ENCODE data around the gene PLEK2. TPM values are rescaled to one million over a fixed set of nuclear protein-coding genes. Genes with fewer than 3 reads are reported as not detected.
A peak's percentile ranks its signal among the peaks of the same experiment; 100 is the strongest.
"Not testable (repeated sequence)": the region's sequence is repeated elsewhere in the genome, so short reads cannot be mapped to it uniquely, and the experiment has no call there.

PLEK2 gene
- 1 to 10 TPM; 1.5 to 6.8 TPM for total RNA-seq

GRCh38 chr14:67411820-67412421 is at the start of gene PLEK2:
TSS of gene PLEK2 (minus strand) at chr14:67412165. CDS start at chr14:67412059, 106 bp downstream.
- ATAC-seq (replicated peaks) = peak; percentile 70
- H3K9me3 Mint-ChIP-seq = no peaks in the 10 kb centered on the region
- no peak within 1 kb of the TSS for H3K27ac Mint-ChIP-seq
- peak within 1 kb of the TSS; percentile 78 for H3K4me3 Mint-ChIP-seq
- no peaks in the 10 kb centered on the region for H3K36me3 Mint-ChIP-seq (ENCODE audit: low read depth)
- peaks cover 5% of the 10 kb centered on the region for H3K4me1 Mint-ChIP-seq
- H3K27me3 Mint-ChIP-seq = no peaks in the 10 kb centered on the region

GRCh38 chr14:67461341-67461985 is 49.5 kb upstream of the PLEK2 start:
- no peaks in the 10 kb centered on the region for H3K36me3 Mint-ChIP-seq (ENCODE audit: low read depth)
- peak; percentile 40 for ATAC-seq (replicated peaks)
- H3K4me1 Mint-ChIP-seq = peaks cover 9% of the 10 kb centered on the region
- H3K27me3 Mint-ChIP-seq = no peaks in the 10 kb centered on the region
- no peaks in the 10 kb centered on the region for H3K9me3 Mint-ChIP-seq
- no peak overlapping the region for H3K4me3 Mint-ChIP-seq
- H3K27ac Mint-ChIP-seq = peak overlapping the region; percentile 23

GRCh38 chr14:67459336-67459735 is 47.4 kb upstream of the PLEK2 start:
- H3K27me3 Mint-ChIP-seq = peaks cover 7% of the 10 kb centered on the region
- no peak overlapping the region for H3K4me3 Mint-ChIP-seq
- H3K27ac Mint-ChIP-seq = no peak overlapping the region
- H3K4me1 Mint-ChIP-seq = peaks cover 2% of the 10 kb centered on the region
- no peak for ATAC-seq (replicated peaks)
- no peaks in the 10 kb centered on the region for H3K36me3 Mint-ChIP-seq (ENCODE audit: low read depth)
- H3K9me3 Mint-ChIP-seq = no peaks in the 10 kb centered on the region

GRCh38 chr14:67457782-67458181 is 45.8 kb upstream of the PLEK2 start:
- H3K9me3 Mint-ChIP-seq = no peaks in the 10 kb centered on the region
- no peak overlapping the region for H3K4me3 Mint-ChIP-seq
- no peak for ATAC-seq (replicated peaks)
- H3K4me1 Mint-ChIP-seq = no peaks in the 10 kb centered on the region
- no peak overlapping the region for H3K27ac Mint-ChIP-seq
- H3K27me3 Mint-ChIP-seq = peaks cover 7% of the 10 kb centered on the region
- H3K36me3 Mint-ChIP-seq (ENCODE audit: low read depth) = no peaks in the 10 kb centered on the region

DNA sequence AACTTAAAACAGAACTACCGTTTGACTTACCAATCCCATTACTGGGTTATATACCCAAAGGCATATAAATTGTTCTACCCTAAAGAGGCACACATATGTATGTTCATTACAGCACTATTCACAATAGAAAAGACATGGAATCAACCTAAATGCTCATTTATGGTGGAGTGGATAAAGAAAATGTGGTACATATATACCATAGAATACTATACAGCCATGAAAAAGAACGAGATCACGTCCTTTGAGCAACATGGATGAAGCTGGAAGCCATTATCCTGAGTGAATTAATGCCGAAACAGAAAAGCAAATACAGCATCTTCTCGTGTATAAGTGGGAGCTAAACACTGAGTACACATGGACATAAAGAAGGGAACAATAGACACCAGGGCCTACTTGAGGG is 44.8 kb upstream of the PLEK2 start:
- H3K27me3 Mint-ChIP-seq = peaks cover 10% of the 10 kb centered on the region
- no peak overlapping the region for H3K27ac Mint-ChIP-seq
- no peak for ATAC-seq (replicated peaks)
- H3K4me3 Mint-ChIP-seq = no peak overlapping the region
- no peaks in the 10 kb centered on the region for H3K36me3 Mint-ChIP-seq (ENCODE audit: low read depth)
- H3K4me1 Mint-ChIP-seq = no peaks in the 10 kb centered on the region
- no peaks in the 10 kb centered on the region for H3K9me3 Mint-ChIP-seq

- H3K27me3 Mint-ChIP-seq = peaks cover 14% of the 10 kb centered on the region
- no peak overlapping the region for H3K4me3 Mint-ChIP-seq
- H3K36me3 Mint-ChIP-seq (ENCODE audit: low read depth) = no peaks in the 10 kb centered on the region
- no peak overlapping the region for H3K27ac Mint-ChIP-seq
- no peak for ATAC-seq (replicated peaks)
- no peaks in the 10 kb centered on the region for H3K4me1 Mint-ChIP-seq
- H3K9me3 Mint-ChIP-seq = no peaks in the 10 kb centered on the region
Observed at GRCh38 chr14:67453575-67454300, 41.8 kb upstream of the PLEK2 start.

GRCh38 chr14:67451667-67452066 is 39.7 kb upstream of the PLEK2 start:
- H3K36me3 Mint-ChIP-seq (ENCODE audit: low read depth); H3K9me3 Mint-ChIP-seq; H3K27ac Mint-ChIP-seq; H3K4me1 Mint-ChIP-seq; ATAC-seq (replicated peaks); H3K4me3 Mint-ChIP-seq: not testable (repeated sequence)
- peaks cover 14% of the 10 kb centered on the region for H3K27me3 Mint-ChIP-seq

GRCh38 chr14:67449096-67449495 is 37.1 kb upstream of the PLEK2 start:
- ATAC-seq (replicated peaks) = no peak
- H3K36me3 Mint-ChIP-seq (ENCODE audit: low read depth) = no peaks in the 10 kb centered on the region
- no peak overlapping the region for H3K4me3 Mint-ChIP-seq

DNA sequence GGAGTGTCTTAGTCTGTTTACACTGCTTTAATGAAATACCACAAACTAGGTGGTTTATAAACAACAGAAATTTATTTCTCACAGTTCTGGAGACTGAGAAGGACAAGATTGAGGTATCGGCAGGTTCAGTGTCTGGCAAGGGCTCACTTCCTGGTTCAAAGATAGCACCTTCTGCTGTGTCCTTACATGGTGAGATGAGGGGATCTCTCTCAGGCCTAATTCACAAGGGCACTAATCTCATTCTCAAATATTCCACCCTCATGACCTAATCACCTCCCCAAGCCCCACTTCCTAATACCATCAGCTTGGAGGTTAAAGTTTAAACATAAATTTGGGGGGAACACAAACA is 35.0 kb upstream of the PLEK2 start:
- Mint-ChIP-seq H3K9me3 (no peaks in the 10 kb centered on the region), H3K4me1 (no peaks in the 10 kb centered on the region), H3K27me3 (peaks cover 12% of the 10 kb centered on the region), H3K4me3 (no peak overlapping the region), H3K36me3 (ENCODE audit: low read depth) (no peaks in the 10 kb centered on the region), H3K27ac (no peak overlapping the region)
- ATAC-seq (replicated peaks) = no peak

More at GRCh38 chr14:67449096-67449495, 37.1 kb upstream of the PLEK2 start:
- Mint-ChIP-seq H3K27ac (no peak overlapping the region), H3K27me3 (peaks cover 11% of the 10 kb centered on the region), H3K4me1 (no peaks in the 10 kb centered on the region), H3K9me3 (no peaks in the 10 kb centered on the region)

DNA sequence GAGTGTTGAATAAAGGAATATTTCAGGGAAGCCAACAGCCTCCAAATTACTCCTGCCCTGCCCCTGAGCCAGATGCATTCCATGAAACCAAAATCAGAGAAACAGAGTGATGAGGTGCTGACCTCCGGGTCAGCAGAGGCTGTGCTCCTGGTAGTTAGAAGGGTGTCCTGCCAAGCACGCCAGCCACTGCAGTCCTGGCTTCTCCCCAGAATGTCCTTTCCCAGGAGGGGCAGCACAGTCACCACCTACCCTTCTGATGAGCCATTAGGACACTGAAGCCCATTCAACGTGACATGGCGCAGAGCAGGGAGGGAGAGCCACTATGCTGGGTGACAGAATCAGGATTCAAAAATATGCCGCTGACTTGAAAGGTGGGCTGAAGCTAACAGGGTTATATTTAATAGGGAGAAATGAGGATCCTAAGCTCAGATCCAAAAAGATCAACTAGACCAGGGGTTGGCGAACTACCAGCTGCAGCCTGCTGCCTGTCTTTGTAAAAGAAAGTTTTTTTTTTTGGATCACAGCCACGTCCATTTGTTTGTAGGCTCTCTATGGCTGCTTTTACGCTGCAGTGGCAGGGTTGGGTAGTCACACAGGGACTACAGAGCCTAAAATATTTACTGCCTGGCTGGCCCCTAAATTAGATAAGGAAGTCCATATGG is 34.5 kb upstream of the PLEK2 start:
- Mint-ChIP-seq H3K36me3 (ENCODE audit: low read depth) (no peaks in the 10 kb centered on the region), H3K27ac (no peak overlapping the region), H3K9me3 (no peaks in the 10 kb centered on the region), H3K4me1 (no peaks in the 10 kb centered on the region), H3K4me3 (no peak overlapping the region), H3K27me3 (peaks cover 9% of the 10 kb centered on the region)
- ATAC-seq (replicated peaks) = no peak

- ATAC-seq (replicated peaks) = no peak
- Mint-ChIP-seq H3K27ac (no peak overlapping the region), H3K4me3 (no peak overlapping the region), H3K9me3 (no peaks in the 10 kb centered on the region), H3K4me1 (no peaks in the 10 kb centered on the region), H3K27me3 (peaks cover 8% of the 10 kb centered on the region), H3K36me3 (ENCODE audit: low read depth) (no peaks in the 10 kb centered on the region)
Observed at GRCh38 chr14:67444395-67444794, 32.4 kb upstream of the PLEK2 start.

- ATAC-seq (replicated peaks) = no peak
- Mint-ChIP-seq H3K36me3 (ENCODE audit: low read depth) (no peaks in the 10 kb centered on the region), H3K27me3 (peaks cover 10% of the 10 kb centered on the region), H3K4me1 (no peaks in the 10 kb centered on the region), H3K4me3 (no peak overlapping the region), H3K27ac (no peak overlapping the region), H3K9me3 (no peaks in the 10 kb centered on the region)
Observed at GRCh38 chr14:67442139-67442906, 30.4 kb upstream of the PLEK2 start.

DNA sequence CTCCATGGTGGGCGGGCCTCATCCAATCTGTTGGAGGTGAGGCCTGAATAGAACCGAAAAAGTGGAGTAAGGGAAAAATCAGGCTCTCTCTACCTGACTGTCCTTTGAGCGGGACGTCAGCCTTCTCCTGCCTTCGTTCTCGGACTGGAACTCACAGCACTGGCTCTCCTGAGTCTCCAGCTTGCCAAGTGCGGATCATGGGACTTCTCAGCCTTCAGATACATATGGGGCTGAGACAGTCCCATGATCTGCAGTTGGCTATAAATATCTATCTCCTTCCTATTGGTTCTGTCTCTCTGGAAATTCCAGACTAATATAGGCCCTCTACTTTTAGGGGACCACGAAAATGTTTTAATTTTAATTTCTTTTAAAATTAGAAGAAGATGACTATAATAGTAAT is 29.7 kb upstream of the PLEK2 start:
- Mint-ChIP-seq H3K27me3 (peaks cover 14% of the 10 kb centered on the region), H3K36me3 (ENCODE audit: low read depth) (no peaks in the 10 kb centered on the region), H3K27ac (no peak overlapping the region), H3K9me3 (no peaks in the 10 kb centered on the region), H3K4me1 (no peaks in the 10 kb centered on the region), H3K4me3 (no peak overlapping the region)
- no peak for ATAC-seq (replicated peaks)

- no peak for ATAC-seq (replicated peaks)
- Mint-ChIP-seq H3K36me3 (ENCODE audit: low read depth) (no peaks in the 10 kb centered on the region), H3K4me1 (no peaks in the 10 kb centered on the region), H3K4me3 (no peak overlapping the region), H3K9me3 (no peaks in the 10 kb centered on the region), H3K27me3 (peaks cover 14% of the 10 kb centered on the region), H3K27ac (no peak overlapping the region)
Observed at GRCh38 chr14:67441256-67441655, 29.3 kb upstream of the PLEK2 start.
